Suprapubic skin (tissue), 4 donors: ENCODE measurements around the gene MAD1L1.

Experiments
- CTCF ChIP-seq, 2 donors: fragments of 200-600 bp in 1 of 2; fragments of 450-650 bp in 1 of 2; sonication (generic) in 1 of 2; IDR thresholded peaks; one replicate each; pipeline ENCODE4 v1.5.1; 2016 to 2019; ENCODE audit warnings: antibody characterized with exemption in 2 of 2, mild to moderate bottlenecking in 1 of 2, moderate library complexity in 1 of 2
- EP300 ChIP-seq: sonication (generic); formaldehyde crosslinking; IDR thresholded peaks from one replicate; pipeline ENCODE4 v1.6.1; 2017; ENCODE audit warnings: antibody characterized with exemption
- POLR2A ChIP-seq, 2 donors: fragments of 450-650 bp; IDR thresholded peaks; one replicate each; pipeline ENCODE4 v1.6.1; 2017; ENCODE audit warnings: antibody characterized with exemption in 2 of 2, mild to moderate bottlenecking in 2 of 2, moderate library complexity in 2 of 2
- POLR2AphosphoS5 ChIP-seq, 3 donors: sonication (generic); formaldehyde crosslinking; IDR thresholded peaks; one replicate each; pipeline ENCODE4 v1.6.1; 2017; ENCODE audit warnings: antibody characterized with exemption in 3 of 3

GRCh38 chr7:2131341-2131740 lies 101.4 kb downstream of the MAD1L1 start:
- TF ChIP-seq POLR2A (IDR thresholded peaks at IDR 0.05) (no peak), CTCF (IDR thresholded peaks at IDR 0.05) (no peak), POLR2AphosphoS5 (IDR thresholded peaks at IDR 0.05) (no peak), EP300 (no peak)
